Measurements from ENCODE around the gene CSTF2T.
"Not testable (repeated sequence)": the region's sequence is repeated elsewhere in the genome, so short reads cannot be mapped to it uniquely, and the experiment has no call there.

CSTF2T gene

DNA sequence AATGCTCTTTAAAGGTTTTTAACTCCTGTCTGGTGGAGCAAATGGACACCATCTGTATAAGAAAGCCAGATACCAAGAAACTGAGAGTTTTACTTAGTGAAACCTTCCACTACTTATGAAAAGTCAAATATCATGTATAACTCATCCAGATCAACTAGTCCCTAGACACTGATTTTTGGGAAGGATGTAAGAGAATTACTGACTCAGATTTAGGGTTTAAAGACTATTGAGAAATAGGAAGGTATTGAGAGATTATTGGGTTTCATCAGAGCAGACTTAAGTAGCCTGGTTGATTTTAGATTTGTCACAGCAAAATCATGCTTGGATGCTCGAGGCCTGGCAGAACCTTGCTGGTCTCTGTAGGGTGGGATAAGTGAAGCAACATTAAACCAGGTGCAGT lies 3.1 kb downstream of the CSTF2T start:
- DNase-seq = no peak

DNA sequence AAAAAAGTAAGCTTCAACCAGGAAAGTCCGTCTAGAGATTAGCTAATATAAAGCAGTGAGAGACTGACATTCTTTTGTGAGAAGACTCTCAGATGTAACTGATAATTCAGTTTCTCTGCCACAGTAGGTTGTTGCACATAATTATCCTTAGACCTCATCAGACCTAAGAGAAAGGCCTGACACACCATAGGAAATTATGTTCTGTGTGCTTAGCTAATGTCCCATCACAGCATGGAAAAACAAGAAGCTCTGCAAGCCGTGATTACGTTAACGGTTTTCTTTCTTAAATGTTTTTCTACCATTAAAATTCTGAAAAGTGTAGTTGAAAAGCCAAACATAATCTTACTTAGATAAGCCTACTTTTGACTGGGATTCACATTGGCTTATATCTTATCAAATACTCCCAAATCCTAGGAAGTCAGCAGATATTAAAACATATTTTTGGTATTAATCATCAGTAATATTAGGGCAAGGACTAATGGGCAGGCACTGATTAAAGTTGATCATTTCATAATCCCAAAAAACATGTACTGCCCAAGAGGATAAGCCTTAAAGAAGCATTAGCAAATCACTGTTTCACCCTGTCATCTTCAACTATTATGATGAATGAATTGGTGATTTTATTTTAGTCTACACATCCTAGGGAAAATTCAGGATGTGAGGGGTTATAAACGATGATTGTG lies 5.2 kb downstream of the CSTF2T start:
- DNase-seq = no peak

DNA sequence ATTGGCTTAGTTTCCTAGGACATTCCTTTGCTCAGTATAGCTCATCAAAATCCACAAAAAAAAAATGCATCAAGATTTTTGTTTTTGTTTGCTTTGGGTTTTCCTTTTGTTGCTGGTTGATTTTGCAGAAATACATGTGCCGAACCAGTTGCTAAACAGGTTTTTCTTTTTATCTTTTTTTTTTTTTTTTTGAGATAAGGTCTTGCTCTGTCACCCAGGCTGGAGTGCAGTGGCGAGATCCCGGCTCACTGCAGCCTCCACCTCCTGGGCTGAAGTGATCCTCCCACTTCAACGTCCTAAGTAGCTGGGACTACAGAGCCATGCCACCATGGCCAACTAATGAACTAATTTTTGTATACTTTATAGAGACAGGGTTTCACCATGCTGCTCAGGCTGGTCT lies 8.3 kb downstream of the CSTF2T start:
- DNase-seq = no peak

DNA sequence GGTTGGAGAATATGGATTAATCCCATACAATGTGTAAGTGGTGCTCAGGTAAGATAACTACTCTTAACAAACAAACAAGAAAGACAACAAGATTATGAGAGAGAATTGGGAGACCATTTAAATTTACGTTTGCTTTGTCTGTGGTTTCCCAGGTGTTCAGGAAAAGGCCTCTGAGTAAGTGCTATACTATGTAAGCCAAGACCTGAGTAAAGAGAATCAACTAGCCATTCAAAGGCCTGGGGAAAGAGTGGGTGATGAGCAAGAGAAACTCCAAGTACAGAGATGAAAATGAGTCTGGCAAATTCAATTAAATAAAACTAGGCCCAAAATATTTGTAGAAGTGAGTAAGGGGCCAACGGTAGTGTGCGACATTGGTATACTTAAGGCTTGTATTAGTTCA lies 9.9 kb downstream of the CSTF2T start:
- no peak for DNase-seq

DNA sequence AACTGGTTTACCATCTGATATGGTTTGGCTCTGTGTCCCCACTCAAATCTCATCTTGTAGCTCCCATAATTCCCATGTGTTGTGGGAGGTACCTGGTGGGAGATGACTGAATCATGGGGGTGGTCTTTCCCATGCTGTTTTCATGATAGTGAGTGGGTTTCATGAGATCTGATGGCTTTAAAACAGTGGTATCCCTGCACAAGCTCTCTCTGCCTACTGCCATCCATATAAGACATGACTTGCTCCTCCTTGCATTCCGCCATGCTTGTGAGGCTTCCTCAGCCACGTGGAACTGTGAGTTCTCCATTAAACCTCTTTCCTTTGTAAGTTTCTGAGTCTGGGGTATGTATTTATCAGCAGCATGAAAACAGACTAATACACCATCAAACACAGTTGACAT lies 10.6 kb downstream of the CSTF2T start:
- DNase-seq = not testable (repeated sequence)

DNA sequence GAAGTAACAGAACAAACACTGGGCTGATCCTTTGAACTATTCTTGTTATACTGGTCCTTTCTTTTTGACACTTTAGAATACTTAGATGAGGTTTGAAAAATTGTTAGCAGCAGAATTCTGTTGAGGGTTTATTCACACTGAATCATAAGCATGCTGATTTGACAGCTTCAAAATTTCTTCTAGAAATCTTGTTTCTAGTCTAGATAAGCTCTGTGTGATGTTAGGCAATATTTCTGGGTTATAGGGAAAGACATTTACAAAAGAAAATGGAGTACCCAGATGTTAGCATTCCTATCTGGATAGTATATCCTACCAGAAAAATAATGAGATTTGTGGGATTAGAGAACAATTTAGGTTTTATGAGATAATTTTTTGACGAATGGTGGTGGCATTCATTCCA lies 12.1 kb downstream of the CSTF2T start:
- no peak for DNase-seq

DNA sequence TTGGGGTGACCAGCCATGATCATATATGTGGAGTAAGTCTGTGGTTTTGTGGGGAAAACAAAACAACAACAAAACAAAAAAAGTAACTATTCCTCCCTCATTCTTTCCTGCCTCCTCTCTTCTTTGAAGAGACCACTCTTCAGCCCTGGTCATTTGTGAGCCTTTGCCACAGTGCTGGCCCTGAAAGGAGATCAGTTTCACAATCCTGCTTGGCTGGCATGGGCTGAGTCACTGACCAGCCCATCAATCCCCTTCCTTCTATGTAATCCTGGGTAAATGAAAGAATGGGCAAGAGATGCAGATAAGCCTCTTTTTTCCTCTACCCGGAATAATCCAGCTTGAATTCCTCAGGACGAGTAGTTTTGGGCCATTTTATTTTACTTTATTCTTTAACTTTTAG lies 13.6 kb downstream of the CSTF2T start:
- no peak for DNase-seq

DNA sequence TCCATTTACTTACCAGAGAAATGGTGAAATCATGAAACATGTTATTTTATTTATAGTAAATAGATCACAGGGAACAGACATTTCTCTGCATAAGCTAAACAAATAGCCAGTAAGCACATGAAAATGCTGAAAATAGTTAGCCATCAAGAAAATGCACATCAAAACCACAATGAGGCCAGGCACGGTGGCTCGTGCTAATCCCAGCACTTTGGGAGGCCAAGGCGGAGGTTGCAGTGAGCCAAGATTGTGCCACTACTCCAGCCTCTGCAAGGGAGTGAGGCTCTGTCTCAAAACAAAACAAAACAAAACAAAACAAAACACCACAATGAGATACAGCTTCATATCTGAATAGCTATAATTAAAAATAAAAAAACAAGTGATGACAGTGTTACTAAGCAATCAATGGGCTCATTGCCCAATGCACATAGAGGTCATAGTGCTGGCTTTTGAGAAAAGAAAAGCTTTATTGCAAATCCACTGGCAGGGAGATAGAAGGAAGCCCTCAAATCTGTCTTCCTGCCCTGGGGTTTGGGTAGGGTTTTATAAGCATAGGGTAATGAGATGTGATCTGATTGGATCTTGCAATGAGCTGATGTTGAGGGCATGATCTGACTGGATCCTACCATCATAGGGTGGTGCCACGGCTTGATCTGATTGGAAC lies 16.2 kb downstream of the CSTF2T start:
- no peak for DNase-seq

DNA sequence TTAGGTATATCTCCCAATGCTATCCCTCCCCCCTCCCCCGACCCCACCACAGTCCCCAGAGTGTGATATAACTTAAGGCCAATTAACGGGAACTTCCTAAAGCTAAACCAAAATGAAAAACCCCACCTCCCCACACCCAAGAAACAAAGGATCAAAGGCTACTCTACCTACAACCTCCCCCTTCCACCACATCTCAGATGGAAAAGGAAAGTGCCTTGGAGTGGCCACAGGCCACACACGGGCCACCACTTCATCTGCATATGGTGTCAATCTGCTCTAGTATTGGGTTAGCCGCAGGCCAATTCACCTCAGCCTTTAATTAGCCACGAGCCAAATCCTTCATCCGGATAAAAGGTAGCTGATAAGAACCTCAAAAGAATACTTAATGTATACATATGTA lies 19.6 kb downstream of the CSTF2T start:
- no peak for DNase-seq

DNA sequence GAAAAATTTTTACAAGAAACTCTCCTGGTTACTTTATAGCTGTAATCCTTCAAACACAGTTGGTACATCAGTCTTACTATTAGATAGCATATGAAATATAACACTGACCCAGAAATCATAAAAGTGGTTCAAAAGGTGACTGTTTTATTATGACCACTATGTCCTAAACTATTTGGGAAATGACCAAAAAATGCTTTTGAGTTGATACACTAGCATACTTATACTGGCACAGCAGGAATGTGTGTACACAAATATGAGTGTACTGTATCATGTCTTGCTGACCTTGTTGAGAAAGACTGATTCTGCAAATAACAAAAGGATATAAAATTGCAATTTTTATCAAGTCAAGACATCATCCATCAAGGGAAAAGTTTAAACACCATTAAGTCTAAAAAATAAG lies 24.3 kb downstream of the CSTF2T start:
- no peak for DNase-seq

DNA sequence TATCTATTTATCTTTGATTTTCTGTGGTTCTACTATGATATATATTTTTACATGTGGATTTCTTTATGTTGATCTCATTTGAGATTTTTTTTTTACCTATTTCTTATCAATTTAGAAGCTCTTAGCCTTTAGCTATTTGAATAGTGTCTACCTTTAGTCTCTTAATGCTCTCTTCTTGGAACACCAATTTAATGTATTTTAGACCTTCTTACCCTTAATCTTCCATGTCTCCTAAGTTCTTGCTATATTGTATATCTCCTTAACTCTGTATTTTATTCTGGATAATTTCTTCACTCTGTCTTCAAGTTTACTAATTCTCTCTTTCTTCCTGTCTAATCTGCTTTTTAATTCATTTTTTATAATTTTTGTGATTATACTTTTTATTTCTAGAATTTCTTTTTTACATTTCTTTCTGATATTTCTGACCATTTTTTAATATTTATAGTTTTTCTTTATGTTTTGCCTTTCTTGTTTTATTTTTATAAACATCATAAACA lies 27.3 kb downstream of the CSTF2T start:
- no peak for DNase-seq

DNA sequence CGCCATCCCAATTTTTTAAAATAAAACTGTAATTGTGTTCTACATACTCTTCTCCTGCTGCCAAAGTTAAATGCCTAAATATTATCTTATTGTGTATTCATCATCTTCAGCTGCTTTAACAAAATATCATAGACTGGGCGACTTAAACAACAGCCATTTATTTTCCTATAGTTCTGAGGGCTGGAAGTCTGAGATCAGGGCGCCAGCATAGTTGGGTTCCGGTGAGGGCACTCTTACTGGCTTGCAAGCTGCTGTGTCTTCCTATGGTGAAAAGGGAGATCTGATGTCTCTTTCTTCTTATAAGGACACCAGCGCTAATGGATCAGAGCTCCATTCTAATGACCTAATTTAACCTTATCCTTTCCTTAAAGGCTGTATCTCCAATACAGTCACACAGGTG lies 30.4 kb downstream of the CSTF2T start:
- no peak for DNase-seq

DNA sequence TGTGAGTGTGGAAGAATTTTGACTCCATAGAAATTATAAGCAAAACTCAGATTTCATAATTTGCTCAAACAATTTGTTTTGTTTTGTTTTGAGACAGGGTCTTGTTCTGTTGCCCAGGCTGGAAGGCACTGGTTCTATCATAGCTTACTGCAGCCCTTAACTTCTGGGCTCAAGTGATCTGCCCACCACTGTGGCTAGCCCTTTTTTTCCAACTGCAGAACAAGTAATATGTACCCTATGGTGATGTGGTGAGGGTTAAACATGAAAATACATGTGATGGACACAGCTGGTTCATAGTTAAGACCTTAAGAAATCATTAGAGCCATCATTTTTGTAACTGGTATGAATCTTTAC lies 31.1 kb downstream of the CSTF2T start:
- DNase-seq = no peak

DNA sequence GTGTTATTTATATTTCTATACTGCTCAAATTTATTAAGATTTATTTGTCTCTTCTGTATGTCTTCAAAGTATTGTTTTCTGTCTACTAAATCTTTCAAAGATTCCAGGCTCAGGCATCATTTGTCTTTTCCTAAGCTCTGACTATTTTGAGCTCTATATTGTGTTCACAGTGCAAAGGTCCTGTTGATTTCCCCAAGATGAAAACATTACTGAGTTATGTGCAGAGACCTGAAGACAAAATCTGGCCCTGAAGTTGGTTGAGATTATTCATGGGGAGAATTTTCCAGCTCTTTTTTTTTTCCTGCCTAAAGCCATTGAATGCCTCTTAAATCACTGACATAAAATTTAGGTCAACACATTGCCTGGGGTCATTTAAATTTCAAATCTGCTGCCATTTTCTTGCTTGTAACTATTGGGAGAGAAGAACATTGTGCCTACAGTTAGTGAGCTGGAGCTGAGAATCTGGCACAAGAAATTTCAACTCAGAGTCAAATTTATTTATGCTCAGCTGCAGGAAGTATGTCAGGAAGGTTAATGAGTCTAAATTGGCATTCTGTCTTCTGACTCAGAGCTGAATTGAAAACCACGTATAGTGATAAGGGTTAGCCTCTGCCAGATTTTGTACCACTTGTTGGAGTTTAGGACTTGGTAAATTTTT lies 31.6 kb downstream of the CSTF2T start:
- DNase-seq = no peak

DNA sequence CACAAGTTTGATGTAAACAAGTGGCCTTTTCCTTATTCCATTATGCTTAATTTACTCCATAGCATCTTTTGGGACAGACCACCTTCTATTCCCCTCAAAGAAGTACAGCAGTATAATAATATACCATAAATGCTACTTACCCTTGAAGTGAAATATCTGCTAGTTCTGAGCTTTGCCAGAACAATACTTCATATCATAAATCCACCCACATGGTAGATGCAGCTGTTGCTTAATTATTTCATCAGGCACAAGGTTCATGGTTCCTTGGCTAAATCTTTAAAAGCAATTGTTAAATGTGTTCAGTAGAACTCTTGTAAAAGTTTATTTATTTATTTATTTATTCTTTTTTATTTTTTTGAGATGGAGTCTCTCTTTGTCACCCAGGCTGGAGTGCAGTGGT lies 32.9 kb downstream of the CSTF2T start:
- no peak for DNase-seq

DNA sequence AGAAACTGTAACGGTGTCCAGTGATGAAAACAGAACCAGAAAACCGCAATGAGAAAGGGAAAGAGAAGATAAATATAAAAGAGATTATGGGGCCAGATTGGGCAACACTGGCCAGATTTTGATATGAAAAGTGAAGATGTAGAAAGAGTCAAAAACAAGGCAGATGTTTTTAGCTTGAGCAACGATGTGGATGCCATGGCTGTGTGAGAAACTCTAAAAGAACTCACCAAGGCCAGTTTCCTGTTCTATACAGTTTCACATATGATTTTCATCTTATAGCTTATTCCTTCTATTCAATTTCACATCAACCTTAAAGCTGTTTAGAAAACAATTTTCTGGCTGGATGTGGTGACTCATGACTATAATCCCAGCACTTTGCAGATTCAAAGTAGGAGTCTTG lies 36.3 kb downstream of the CSTF2T start:
- no peak for DNase-seq

DNA sequence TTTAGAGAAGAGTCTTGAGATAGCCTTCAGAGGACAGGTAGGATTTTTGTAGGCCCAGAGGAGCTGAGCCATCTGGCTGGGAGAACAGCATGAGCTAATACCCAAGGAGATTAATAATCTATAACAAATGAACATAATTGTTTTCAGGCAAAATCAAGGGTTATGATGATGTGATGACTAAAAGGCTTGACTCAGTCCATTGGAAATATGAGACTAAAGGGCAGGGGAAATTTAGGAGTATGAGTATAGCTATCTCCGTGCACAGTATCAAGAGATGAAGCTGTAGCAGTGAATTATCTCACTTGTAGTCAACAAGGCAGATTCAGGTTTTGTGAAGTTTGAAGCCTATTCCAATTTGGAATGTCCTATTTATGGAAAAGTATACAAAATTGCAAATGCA lies 40.1 kb downstream of the CSTF2T start:
- DNase-seq = no peak

DNA sequence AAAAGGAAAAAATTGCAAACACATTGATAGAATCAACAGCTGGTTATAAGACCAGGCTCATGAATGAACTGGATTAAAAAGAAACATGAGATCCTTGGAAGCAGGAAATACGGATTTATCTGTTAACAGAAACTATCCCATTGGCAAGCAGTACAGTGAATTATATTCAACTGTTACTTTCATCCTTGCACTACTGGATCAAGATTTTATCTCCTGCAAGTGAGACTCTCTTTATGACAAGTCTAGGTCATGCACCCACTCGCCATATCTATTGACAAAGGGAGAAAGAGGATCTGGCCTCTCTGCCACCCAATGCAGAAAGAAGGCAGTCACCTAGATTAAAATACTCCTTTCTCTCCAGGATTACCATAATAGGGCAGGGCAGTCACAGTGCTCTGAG lies 41.4 kb downstream of the CSTF2T start:
- no peak for DNase-seq

DNA sequence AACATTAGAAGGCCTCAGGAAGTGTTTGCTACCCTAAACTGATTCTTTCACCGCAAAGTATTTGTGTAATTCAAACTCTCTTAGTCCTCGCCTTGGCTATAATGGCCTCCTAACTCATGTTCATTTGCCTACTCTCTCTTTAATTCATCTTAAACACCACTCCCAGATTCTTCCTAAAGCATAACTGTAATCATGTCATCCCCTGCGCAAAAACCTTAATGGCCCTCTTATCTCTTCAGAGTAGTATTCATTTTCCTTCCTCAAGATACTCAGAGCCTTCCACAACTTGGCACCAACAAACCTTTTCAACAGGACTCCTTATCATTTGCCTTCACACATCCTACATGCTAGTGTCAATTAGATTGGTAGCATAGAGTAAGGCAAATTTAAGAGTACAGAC lies 42.9 kb downstream of the CSTF2T start:
- DNase-seq = no peak

DNA sequence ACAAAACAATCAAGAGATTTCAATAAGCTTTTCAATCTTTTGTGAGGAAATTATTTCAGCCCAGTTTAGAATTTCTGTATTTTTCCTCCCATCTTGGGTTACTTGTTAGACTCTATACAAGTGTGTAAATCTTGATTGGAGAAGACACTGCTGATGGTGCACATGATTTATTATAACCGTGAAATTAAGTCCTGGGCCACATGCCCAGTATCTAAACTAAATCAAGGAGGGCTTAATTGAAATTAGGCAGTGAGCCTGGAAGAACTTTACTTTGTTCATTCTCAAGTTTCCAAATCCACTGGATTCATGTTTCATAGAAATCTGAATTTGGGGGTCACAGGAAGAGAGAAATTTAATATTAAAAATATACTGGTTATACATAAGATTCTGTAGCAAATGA lies 44.5 kb downstream of the CSTF2T start:
- DNase-seq = no peak

DNA sequence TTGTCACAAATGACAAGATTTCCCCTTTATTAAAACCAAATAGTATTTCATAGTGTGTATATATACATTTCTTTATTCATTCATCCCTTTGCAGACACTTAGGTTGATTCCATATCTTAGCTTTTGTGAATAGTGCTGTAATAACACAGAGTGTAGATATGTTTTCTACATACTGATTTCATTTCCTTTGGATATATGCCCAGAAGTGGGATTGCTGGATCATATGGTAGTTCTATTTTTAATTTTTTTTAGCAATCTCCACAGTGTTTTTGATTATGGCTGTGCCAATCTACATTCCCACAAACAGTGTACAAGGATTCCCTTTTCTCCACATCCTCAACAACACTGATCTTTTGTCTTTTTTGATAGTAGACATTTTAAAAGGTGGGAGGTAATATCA lies 46.4 kb downstream of the CSTF2T start:
- DNase-seq = no peak

DNA sequence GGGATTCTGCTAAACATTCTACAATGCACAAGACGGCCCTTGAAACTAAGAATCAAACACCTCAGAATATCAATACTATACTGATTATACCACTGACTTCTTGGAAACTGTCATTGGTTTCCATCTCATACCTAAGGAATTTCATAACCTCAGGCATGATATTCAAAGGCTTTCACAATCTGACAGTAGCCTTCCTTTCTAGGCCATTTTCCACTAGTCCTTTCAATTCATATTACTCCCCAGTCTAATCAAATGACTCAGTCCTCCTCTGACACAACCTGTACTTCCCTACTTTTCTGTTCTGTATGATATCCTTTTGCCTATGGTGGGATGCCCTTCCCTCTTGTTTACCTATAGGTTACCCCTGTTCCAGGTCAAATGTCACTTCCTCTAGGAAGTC lies 48.3 kb downstream of the CSTF2T start:
- DNase-seq = no peak

DNA sequence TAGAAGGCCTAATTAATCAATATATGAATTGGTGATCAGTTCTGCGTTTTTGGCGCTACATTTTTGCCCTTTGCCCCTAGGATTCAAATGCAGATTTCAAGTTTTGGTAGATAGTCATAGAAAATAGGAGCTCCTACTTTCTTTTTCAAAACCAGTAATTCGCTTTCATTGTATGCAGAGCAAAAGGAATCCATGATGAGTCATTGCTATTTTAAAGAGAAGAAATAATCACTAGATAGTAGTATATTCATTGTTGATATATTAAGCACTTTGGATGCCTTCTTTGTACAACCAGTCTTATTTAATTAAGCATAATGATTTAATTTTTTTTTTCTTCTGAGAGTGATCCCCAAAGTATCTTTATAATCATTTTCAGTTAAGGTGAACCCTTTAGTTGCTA lies 50.3 kb downstream of the CSTF2T start:
- DNase-seq = no peak
